Liver (tissue), 9 donors: ENCODE results near the gene NSMF. TPM values are rescaled to one million over a fixed set of nuclear protein-coding genes. Genes with fewer than 3 reads are reported as not detected.

Source experiments
- DNase-seq: peaks from one replicate; pipeline ENCODE4 v3.0.0-alpha.2; 2017; ENCODE audit warnings: low spot score
- H3K27ac ChIP-seq, 2 donors: one replicate each; pipeline ENCODE4 v1.7.0; 2013; ENCODE audit warnings: inconsistent platforms in 2 of 2, low read length in 2 of 2, control low read depth in 1 of 2, low read depth in 1 of 2, mild to moderate bottlenecking in 1 of 2
- H3K27me3 ChIP-seq, 4 donors: one replicate each; pipeline versions ENCODE4 v1.6.1 to v1.7.0; 2013; ENCODE audit warnings: low read length in 3 of 4, inconsistent platforms in 1 of 4, mild to moderate bottlenecking in 1 of 4, moderate library complexity in 1 of 4; ENCODE audit not compliant: control insufficient read depth in 4 of 4, insufficient read depth in 4 of 4
- H3K36me3 ChIP-seq, 4 donors: one replicate each; pipeline versions ENCODE4 v1.6.1 to v1.7.0; 2013; ENCODE audit warnings: low read length in 3 of 4, mild to moderate bottlenecking in 3 of 4, low read depth in 1 of 4, moderate library complexity in 1 of 4; ENCODE audit not compliant: control insufficient read depth in 4 of 4, insufficient read depth in 3 of 4
- H3K4me1 ChIP-seq, 4 donors: one replicate each; pipeline versions ENCODE4 v1.6.1 to v1.7.0; 2013; ENCODE audit warnings: low read length in 3 of 4, mild to moderate bottlenecking in 3 of 4, moderate library complexity in 1 of 4; ENCODE audit not compliant: control insufficient read depth in 4 of 4, insufficient read depth in 4 of 4
- H3K4me3 ChIP-seq, 3 donors: one replicate each; pipeline versions ENCODE4 v1.6.1 to v1.7.0; 2013; ENCODE audit warnings: low read length in 3 of 3, control low read depth in 1 of 3, low read depth in 1 of 3, mild to moderate bottlenecking in 1 of 3
- H3K9ac ChIP-seq, 2 donors: one replicate each; pipeline ENCODE4 v1.7.0; 2013; ENCODE audit warnings: low read length in 2 of 2, mild to moderate bottlenecking in 2 of 2, moderate library complexity in 2 of 2, control low read depth in 1 of 2, low read depth in 1 of 2
- H3K9me3 ChIP-seq, 4 donors: one replicate each; pipeline versions ENCODE4 v1.6.1 to v1.7.0; 2013; ENCODE audit warnings: low read length in 3 of 4; ENCODE audit not compliant: control insufficient read depth in 4 of 4
- ATF3 ChIP-seq: IDR thresholded peaks from 2 replicates; pipeline ENCODE4 v1.6.1; 2016; ENCODE audit warnings: antibody characterized with exemption
- CTCF ChIP-seq: fragments of 150-350 bp; IDR thresholded peaks from 2 replicates; pipeline ENCODE4 v1.5.1; 2017; ENCODE audit warnings: improper control_type of control experiment, low read depth, low read length; ENCODE audit not compliant: missing input control
- EGR1 ChIP-seq, 2 donors: IDR thresholded peaks; 2 replicates each; pipeline ENCODE4 v1.6.1; 2016 to 2018; ENCODE audit warnings: antibody characterized with exemption in 2 of 2, low read depth in 2 of 2
- FOXA1 ChIP-seq: IDR thresholded peaks from 2 replicates; pipeline ENCODE4 v1.6.1; 2016; ENCODE audit warnings: antibody characterized with exemption
- HNF4A ChIP-seq, 2 donors: conservative IDR thresholded peaks; 2 replicates each; pipeline ENCODE4 v1.6.1; 2016; ENCODE audit warnings: antibody characterized with exemption in 2 of 2, mild to moderate bottlenecking in 2 of 2
- HNF4G ChIP-seq: IDR thresholded peaks from 2 replicates; pipeline ENCODE4 v1.6.1; 2016; ENCODE audit warnings: antibody characterized with exemption
- MAX ChIP-seq: IDR thresholded peaks from 2 replicates; pipeline ENCODE4 v1.6.1; 2016; ENCODE audit warnings: antibody characterized with exemption
- NR2F2 ChIP-seq: IDR thresholded peaks from 2 replicates; pipeline ENCODE4 v1.6.1; 2016; ENCODE audit warnings: antibody characterized with exemption
- RAD21 ChIP-seq, 2 donors: IDR thresholded peaks; 2 replicates each; pipeline ENCODE4 v1.6.1; 2016; ENCODE audit warnings: antibody characterized with exemption in 2 of 2, mild to moderate bottlenecking in 2 of 2
- REST ChIP-seq: IDR thresholded peaks from 2 replicates; pipeline ENCODE4 v1.6.1; 2016; ENCODE audit warnings: antibody characterized with exemption, mild to moderate bottlenecking
- RXRA ChIP-seq, 2 donors: IDR thresholded peaks; 2 replicates each; pipeline ENCODE4 v1.6.1; 2017 to 2018; ENCODE audit warnings: antibody characterized with exemption in 2 of 2, mild to moderate bottlenecking in 1 of 2
- SP1 ChIP-seq: IDR thresholded peaks from 2 replicates; pipeline ENCODE4 v1.6.1; 2018; ENCODE audit warnings: antibody characterized with exemption, mild to moderate bottlenecking
- TAF1 ChIP-seq: conservative IDR thresholded peaks from 2 replicates; pipeline ENCODE4 v1.6.1; 2016; ENCODE audit warnings: antibody characterized with exemption, mild to moderate bottlenecking
- ZBTB33 ChIP-seq: IDR thresholded peaks from 2 replicates; pipeline ENCODE4 v1.6.1; 2016; ENCODE audit warnings: antibody characterized with exemption
- WGBS: extraction: QIAGEN DNeasy Blood & Tissue Kit; methylation state at CpG from one replicate; pipeline ENCODE4 v1.1.7; 2013; 5-methylcytosine and 5-hydroxymethylcytosine counted together
- polyA plus RNA-seq, 2 donors: library from polyadenylated mRNA; stranded (reverse) in 1 of 2; unstranded in 1 of 2; fragments of 200-250 nt in 1 of 2; fragments of >200 nt in 1 of 2; fragmentation: Nextera tagmentation in 1 of 2; extraction: Ambion mirVana in 1 of 2; gene quantifications; one replicate each; pipeline versions ENCODE4 v1.2.1 to v1.2.3, GENCODE V29; 2013 to 2015
- total RNA-seq, 2 donors: library from RNA; depleted of rRNA; stranded (reverse); fragments of >200 nt; gene quantifications; one replicate each; pipeline ENCODE4 v1.2.3, GENCODE V29; 2014
- donor health status: healthy.
- donor health status: healthy.
- donor health status: healthy.
- donor health status: healthy.
- donor health status: healthy.

Gene NSMF
- total and polyA plus RNA-seq, 4 donors = 1.7 to 13.5 (median 8.7) TPM

GRCh38 chr9:137429974-137430722 lies 29.0 kb downstream of the NSMF start:
- no peak for TF ChIP-seq HNF4A (conservative IDR thresholded peaks at IDR 0.05)
- TF ChIP-seq ZBTB33 = no peak
- WGBS = 80% methylated on average over 34 of the region's 34 CpGs
- no peaks in the 10 kb centered on the region for H3K36me3 ChIP-seq
- H3K4me3 ChIP-seq = no peak overlapping the region
- no peak overlapping the region for H3K9ac ChIP-seq
- no peak for DNase-seq
- H3K9me3 ChIP-seq = no peaks in the 10 kb centered on the region
- no peaks in the 10 kb centered on the region for H3K4me1 ChIP-seq
- H3K27me3 ChIP-seq = no peaks in the 10 kb centered on the region
- H3K27ac ChIP-seq = no peak overlapping the region

GRCh38 chr9:137429546-137429890 lies 29.6 kb downstream of the NSMF start:
- WGBS = 87% methylated on average over 14 of the region's 14 CpGs
- H3K9ac ChIP-seq = no peak overlapping the region
- H3K9me3 ChIP-seq = no peaks in the 10 kb centered on the region
- H3K27ac ChIP-seq = no peak overlapping the region
- no peaks in the 10 kb centered on the region for H3K36me3 ChIP-seq
- peaks cover 0 to under 1% (median 0%) of the 10 kb centered on the region in 4 donors for H3K4me1 ChIP-seq
- no peak overlapping the region for H3K4me3 ChIP-seq
- no peak for DNase-seq
- no peak for TF ChIP-seq ATF3
- TF ChIP-seq FOXA1 = no peak
- no peaks in the 10 kb centered on the region for H3K27me3 ChIP-seq

- Histone ChIP-seq H3K4me3 (no peak overlapping the region), H3K9ac (no peak overlapping the region), H3K4me1 (peaks cover under 1 to 5% (median 2%) of the 10 kb centered on the region in 4 donors), H3K27me3 (no peaks in the 10 kb centered on the region), H3K9me3 (no peaks in the 10 kb centered on the region), H3K27ac (no peak overlapping the region), H3K36me3 (no peaks in the 10 kb centered on the region)
- WGBS = 88% methylated on average over 27 of the region's 27 CpGs
- TF ChIP-seq EGR1 (IDR thresholded peaks at IDR 0.05; ENCODE audit: low read depth in 2 of 2) = no peak
- TF ChIP-seq REST = no peak
- no peak for TF ChIP-seq SP1
- no peak for TF ChIP-seq RXRA (IDR thresholded peaks at IDR 0.05)
- no peak for TF ChIP-seq FOXA1
- no peak for TF ChIP-seq ATF3
- TF ChIP-seq RAD21 (IDR thresholded peaks at IDR 0.05) = no peak
- TF ChIP-seq HNF4A (conservative IDR thresholded peaks at IDR 0.05) = no peak
- no peak for TF ChIP-seq MAX
- no peak for TF ChIP-seq NR2F2
- TF ChIP-seq TAF1 = no peak
- no peak for TF ChIP-seq HNF4G
- TF ChIP-seq CTCF = no peak
- DNase-seq = no peak
Measured at GRCh38 chr9:137428841-137429545, 30.1 kb downstream of the NSMF start.
